Left forelimb (tissue), 1 donor: Measurements from ENCODE around the gene CLN3.
"Not testable (repeated sequence)": the region's sequence is repeated elsewhere in the genome, so short reads cannot be mapped to it uniquely, and the experiment has no call there.

Source experiments
- DNase-seq: peaks from one replicate; pipeline ENCODE4 v3.0.0-alpha.2; 2018; ENCODE audit warnings: low spot score

CLN3 gene

DNA sequence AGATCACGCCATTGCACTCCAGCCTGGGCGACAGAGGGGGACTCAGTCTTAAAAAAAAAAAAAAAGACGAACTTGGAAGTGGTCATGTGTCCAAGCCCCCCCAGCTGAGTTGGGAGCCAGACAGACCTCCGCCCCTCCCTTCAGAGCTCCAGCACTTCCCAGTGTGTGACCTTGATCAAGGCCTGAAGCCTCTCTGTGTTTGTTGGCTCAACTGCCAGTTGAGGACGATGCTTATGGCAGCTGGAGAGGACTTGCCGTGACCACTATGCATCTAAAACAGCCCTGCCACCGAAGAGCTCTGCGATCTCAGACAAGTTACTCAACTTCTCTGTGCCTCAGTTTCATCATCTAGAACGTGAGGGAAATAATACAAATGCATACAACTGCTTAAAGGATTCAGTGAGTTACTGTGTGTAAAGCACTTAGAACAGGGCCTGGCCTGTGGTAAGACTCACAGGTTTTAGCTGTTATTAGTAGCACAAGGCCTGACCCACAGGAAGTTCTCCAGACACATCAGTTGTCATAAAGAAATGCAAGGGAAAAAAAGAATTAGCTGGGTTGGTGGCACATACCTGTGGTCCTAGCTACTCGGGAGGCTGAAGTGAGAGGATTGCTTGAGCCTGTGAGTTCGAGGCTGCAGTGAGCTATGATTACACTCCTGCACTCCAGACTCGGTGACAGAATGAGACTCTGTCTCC is 21.8 kb upstream of the CLN3 start:
- no peak for DNase-seq

DNA sequence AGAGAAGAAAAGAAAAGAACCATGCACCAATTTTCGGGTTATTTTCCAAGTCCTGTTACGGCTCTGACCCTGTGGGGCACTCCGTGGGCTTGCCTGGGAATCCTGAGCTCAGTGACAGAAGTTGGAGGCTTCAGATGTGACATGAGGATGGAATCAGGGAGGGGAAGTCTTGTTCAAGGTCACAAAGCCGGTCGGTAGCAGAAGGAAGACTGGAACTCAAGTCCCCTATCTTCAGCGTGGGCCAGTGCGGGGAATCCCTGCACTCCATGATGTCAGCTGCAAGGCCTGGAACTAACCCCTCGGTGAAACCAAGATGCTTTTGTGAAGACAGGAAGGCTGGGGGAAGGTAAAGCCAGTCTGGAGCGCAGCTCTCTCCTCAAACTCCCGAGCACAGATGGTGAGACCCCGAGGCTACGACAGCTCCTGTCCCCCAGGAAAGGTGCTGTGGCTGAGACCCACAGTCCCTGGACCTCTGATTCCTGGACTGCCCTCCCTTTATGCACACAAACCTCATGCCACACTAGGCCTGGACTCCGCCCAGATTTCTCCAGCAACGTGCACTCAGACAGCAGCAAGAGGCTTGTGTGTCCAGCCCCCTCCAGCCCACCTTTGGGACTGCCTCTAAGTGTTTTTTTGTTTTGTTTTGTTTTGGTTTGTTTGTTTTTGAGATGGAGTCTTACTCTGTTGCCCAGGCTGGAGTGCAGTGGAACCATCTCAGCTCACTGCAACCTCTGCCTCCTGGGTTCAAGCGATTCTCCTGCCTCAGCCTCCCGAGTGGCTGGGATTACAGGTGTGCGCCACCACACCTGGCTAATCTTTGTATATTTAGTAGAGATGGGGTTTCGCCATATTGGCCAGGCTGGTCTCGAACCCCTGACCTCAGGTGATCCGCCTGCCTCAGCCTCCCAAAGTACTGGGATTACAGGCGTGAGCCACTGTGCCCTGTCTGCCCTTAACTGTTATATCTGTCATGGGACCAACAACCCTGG is 20.2 kb upstream of the CLN3 start:
- DNase-seq = no peak

DNA sequence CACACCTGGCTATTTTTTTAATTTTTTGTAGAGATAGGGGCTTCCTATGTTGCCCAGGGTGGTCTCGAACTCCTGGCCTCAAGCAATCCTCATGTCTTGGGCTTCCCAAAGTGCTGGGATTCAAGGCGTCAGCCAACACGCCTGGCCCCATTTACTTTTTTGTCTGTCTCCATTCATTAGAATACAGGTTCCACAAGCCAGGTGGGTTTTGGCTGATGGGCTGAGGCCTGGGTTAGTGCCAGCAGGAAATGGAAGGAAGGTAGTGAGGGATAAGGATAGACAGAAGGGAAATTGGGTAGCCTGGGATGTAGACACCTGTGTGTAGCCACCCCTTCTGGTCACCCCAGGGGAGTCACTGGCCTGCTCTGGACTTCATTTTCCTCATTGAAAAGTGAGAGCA is 19.2 kb upstream of the CLN3 start:
- no peak for DNase-seq

DNA sequence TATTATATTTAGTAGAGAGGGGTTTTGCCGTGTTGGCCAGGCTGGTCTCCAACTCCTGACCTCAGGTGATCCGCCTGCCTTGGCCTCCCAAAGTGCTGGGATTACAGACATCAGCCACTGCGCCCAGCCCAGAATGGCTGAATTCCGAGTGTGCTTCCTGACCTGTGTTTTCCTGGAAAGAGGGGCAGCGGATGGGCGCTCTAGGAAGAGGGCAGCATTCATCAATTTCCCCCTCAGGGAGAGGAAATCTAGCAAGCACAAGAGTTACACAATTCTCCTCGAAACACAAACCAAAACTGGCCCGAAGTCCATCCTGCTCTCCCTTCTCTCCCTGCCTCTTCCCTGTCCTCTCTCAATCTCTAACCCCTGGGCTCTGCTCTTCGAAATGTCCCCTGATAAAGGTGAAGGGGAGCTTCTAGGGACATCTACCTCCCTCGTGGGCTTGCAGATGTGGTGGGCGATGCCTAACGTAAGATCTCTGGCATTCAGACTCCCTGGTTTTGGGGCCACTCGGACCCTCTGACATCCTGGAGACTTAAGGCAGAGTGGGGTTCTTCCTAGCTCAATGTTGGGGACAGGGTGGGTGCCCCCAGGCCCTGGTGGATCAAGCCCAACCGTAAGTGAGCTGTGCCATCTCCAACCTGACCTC is 13.7 kb upstream of the CLN3 start:
- no peak for DNase-seq

DNA sequence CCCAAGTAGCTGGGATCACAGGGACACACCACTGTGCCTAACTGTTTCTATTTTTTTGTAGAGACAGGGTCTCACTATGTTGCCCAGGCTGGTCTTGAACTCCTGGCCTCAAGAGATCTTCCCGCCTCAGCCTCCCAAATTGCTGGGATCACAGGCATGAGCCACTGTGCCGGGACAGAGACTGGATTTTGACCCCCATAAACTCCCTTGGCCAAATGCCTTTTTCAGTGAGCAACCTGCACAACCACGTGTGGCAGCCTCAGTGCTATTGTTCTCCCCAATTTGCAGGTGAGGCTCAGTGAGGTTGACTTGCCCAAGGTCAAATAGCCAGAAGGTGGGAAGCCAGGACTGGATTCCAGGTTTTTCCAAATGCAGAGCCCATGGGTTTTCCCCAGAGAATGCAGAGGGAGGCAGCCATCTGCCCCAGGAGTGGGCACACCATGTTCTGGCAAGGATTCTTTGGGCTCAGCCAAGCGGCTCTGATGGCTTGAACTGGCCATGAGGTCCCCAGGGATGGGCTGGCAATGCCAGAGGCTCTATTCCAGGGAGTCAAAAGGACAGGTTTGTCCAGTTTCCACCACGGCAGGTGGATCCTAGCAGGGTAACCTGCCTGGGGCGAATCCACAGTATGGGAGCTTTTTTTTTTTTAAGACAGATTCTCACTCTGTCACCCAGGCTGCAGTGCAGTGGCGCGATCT is 13.0 kb upstream of the CLN3 start:
- DNase-seq = no peak

DNA sequence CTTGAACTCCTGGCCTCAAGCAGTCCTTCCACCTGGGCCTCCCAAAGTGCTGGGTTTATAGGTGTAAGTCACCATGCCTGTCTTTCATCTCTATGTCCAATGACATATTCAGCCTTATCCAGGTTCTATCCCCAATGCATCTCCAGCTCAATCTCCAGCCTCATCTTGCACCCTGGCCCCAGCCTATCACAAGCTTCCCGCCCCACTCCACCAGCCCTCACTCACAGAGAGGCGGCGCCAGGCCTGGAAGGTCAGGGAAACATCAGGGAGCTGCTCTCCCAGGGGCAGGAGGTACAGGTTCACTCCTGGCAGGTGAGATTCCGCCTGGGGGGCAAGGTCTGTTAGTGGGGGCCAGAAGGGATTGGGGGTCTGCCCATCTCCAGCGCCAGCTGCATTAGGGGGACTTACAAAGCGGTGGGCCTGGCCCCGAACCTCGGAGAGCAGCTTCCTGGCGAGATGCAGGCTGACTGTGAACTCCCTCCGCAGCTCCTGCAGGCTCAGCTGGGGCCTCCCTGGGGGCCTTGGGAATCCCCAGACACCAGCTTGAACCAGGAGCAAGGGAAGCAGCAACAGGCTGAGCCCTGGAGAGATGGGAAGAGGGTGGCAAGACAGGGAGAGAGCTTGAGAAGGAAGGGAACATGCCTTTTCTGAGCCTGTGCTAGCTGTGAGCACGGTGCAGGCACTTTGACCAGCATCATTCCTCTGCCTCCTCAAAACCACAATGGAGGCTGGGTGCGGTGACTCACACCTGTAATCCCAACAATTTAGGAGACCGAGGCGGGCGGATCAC is 11.8 kb upstream of the CLN3 start:
- DNase-seq = no peak

DNA sequence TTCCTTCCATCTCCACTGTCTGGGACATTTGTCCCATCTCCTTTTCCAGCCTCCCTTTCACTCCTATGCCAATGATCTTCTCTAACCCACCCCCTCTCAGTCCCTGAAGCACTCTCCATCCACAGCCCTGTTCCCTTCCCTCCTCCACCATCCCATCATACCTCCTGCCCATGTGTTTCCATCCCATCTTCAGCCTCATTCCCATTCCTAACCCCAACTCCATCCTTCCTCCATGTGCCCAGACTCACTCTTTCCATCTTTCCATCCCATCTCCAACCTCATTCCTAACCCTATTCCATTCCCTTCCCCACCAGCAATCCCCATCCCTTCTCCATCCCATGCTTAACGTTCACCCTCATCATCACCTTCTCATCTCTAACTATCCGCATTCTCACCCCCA is 10.4 kb upstream of the CLN3 start:
- no peak for DNase-seq

DNA sequence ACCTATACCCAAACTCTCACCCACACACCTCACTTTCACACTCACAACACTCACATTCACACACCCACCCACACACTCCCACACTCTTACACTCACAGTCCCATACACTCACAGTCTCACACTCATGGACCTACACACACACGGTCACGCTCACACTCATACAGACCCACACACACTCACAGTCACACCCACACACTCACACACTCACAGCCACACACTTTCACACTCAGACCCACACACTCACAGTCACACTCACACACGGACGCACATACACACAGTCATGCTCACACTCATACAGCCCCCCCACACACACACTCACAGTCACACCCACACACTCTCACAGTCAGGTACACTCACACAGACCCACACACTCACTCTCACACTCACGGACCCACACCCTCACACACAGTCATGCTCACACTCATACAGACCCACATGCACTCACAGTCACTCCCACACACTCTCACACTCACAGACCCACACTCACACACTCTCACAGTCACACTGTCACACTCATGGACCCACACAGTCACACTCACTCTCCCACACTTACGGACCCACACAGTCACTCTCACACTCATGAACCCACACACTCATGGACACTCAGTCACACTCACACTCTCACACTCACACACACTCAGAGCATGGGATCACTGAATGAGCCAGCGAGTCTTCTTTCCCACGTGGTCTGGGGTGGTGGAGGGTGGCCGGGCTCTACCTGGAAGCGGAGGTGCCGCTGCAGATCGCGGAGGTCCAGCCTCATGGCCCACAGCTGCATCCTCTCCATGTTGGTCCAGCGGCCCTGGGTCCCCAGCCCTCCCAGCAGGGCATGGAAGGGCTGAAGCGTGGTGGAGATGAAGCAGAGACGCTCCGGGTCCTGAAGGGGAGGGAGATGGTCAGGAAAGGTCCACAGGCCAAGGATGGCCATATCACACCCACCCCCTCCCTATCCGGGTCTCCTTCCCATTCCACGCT is 9.7 kb upstream of the CLN3 start:
- DNase-seq = no peak

DNA sequence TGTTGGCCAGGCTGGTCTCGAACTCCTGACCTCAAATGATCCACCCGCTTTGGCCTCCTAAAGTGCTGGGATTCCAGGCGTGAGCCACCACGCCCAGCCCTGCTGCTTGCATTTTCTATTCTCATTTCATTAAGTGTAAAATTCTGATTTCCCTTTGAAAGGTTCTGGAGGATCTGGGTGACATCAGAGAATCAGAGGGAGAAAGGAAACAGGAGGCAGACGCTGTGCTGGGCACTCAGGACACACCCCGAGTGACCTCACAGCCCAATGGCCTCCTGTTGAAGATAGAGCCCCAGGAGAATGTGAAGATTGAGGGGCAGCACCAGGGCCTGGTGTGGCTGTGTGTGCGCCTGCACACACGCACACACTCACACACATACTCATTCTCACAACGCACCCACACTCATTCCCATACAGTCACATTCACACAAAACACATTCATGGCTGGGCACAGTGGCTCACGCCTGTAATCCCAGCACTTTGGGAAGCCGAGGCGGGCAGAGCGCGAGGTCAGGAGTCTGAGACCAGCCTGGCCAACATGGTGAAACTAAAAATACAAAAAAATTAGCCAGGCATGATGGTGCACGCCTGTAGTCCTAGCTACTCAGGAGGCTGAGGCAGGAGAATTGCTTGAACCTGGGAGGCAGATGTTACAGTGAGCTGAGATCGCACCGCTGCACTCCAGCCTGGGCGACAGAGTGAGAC is 8.8 kb upstream of the CLN3 start:
- not testable (repeated sequence) for DNase-seq

DNA sequence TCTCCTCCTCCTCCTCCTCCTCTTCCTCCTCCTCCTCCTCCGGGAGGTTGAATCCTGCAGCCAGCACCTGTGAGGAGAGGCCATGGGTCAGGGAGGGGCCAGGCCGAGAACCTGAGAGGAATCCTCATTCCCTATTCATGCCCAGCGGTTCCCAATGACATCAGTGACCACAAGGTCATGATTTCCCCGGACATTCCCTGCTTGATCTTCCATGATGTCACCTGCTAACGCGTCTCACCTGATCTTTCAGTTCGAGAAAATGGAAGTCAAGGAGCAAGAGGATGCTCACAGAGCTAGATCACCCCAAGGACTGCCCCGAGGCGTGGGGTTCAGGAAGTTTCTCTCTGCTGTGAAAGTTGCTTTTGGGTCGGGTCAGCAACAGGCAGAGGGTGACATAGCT is 8.0 kb upstream of the CLN3 start:
- no peak for DNase-seq

DNA sequence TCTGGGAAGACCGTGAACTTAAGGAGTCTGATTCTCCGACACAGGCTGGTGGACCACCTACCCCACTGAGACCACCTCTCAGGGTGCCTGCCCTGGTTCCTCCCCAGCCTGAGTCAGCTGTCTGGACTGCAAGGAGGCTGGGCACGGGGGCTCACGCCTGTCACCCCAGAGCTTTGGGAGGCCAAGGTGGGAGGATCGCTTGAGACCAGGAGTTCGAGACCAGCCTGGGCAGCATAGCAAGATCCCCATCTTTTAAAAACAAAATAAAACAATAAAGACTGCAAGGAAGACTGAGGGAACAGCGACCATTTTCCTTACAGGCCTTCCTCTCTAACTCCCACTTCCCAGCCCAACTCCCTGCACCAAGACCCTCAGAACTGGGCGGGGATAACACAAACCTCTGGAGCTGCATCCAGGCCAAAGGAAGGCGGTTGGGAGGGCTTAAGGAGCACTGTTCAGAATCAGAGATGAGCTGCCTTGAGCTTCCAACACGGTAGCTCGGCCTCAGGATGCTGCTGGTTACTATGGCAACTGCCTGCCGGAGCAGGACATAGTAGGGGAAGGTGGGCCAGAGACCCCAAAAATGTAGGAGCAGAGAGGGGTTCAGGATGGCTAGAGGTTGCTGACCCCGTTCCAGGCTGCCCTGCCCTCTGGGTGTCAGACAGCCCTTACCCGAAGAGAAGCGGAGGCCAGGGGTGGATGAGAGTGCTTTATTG is 7.0 kb upstream of the CLN3 start:
- no peak for DNase-seq

DNA sequence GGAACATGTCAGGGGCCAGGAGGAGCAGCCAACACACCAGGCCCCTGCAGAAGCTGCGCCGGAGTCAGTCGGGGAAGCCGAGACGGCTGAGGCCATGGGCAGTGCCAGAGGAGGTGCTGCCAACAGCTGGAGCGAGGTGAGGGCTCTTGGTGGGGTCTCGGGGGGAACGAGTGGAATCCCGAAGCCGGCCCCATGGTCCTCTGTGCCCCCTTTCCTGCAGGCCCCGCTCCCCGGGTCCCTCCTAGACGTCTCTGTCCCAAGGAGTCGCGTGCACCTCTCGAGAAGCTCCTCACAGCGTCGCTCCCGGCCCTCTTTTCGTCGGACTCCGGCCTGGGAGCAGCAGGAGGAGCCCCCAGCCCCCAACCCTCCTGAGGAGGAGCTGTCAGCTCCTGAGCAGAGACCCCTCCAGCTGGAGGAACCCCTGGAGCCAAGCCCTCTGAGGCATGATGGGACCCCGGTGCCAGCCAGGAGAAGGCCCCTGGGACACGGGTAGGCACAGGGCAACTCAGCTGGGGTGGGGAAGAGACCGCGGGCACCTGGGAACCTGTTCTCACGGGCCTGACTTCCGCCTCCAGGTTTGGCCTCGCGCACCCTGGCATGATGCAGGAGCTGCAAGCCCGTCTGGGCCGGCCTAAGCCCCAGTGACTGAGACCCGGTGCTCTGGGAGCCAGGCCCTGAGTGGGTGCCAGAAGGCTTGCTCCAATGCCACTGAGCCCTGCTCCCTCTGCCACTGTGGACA is 6.2 kb upstream of the CLN3 start:
- no peak for DNase-seq

DNA sequence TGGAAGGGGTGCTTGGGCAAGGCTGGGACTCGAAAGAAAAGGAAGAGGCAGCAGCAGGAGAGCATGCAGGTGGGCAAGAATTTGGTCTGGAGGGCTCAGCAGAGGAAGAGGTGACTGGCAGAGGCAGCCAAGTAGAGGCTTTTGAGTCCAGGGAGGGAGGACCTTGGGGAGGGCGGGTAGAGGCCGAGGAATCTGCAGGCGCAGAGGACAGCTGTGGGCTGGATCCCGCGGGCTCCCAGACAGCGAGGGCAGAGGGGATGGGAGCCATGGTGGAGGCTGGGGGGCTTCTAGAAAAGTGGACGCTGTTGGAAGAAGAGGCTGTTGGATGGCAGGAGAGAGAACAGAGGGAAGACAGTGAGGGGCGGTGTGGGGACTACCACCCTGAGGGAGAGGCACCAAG is 5.5 kb upstream of the CLN3 start:
- DNase-seq = no peak

DNA sequence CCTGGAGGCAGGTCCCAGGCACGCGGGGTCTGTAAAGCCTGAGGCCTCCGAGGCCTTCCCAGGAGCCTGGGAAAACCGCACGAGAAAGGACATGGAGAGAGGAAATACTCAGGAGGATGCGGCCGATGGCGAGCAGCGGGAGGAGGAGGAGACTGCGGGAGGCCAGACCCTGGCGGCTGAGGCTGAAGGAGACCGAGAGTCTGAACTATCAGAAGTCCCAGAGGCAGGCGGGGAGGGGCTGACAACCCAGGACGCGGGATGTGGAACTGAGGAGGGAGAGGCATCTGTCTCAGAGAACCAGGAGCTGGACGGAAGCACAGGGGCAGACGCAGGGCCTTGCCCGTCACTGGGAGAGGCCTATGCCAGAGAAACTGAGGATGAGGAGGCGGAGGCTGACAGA is 5.0 kb upstream of the CLN3 start:
- no peak for DNase-seq

DNA sequence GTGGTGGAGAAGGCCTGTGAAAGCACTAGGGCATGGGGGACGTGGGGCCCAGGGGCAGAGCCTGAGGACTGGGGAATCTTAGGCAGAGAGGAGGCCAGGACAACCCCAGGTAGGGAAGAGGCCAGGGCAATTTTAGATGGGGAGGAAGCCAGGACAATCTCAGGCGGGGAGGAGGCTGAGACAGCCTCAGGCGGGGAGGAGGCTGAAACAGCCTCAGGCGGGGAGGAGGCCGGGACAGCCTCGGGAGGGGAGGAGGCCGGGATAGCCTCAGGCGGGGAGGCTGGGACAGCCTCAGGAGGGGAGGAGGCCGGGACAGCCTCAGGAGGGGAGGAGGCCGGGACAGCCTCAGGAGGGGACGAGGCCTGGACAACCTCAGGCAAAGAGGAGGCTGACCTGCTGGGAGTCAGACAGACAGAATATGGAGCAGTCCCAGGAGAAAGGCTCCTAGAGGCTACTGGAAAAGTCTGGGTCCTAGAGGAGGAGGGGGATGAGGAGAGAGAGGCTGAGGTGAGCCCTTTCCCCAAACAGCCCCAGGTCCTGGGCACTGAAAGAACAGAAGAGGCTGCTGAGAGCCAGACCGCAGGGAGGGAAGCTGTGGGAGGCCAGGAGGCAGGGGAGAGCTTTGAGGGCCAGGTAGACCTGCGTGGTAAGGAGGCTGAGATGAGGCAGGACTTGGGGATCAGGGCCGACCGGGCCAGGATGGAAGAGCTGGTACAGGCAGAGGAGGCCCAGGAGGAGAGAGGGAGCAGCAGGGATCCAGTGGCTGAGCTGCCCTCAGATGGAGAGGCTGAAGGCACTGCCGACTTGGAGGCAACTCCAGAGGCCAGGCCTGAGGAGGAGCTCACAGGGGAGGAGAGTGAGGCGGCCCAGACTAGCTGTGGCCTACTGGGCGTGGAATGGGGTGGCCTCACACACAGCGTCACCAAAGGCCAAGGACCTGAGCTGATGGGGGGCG is 4.2 kb upstream of the CLN3 start:
- DNase-seq = no peak

DNA sequence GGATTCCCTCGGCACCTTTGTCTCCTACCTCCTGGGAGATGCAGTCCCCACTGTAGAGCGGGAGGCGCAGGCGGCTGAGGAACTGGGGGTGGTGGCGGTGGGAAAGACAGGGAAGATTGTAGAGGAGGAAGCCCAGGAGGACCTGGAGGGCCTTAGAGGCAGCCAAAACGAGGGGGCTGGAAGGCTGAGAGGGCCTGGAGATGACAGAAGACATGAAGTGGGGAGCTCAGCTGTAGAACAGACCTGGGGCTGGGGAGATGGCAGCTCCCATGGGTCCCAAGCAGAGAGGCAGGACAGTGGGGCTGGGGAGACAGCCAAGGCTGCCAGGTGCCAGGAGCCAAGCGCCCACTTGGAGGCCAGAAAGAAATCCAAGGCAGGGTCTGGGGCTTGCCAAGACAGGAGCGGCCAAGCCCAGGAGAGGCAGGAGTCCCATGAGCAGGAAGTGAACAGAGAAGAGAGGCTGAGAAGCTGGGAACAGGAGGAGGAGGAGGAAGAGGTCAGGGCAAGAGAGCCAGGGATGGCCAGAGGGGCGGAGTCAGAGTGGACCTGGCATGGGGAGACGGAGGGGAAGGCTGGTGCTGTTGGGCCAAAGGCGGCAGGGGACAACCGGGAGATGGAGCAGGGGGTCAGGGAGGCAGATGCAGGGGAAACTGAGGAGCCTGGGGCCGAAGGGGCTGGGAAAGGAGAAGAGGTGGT is 3.4 kb upstream of the CLN3 start:
- no peak for DNase-seq
